Activated B cell treated with CpG ODN at 0.5 μM for 24 hours (primary cell): Measurements from ENCODE around the gene ADCY1. TPM values are rescaled to one million over a fixed set of nuclear protein-coding genes. Genes with fewer than 3 reads are reported as not detected.

Source experiments
- ATAC-seq: fragments of 200-7000 bp; cut with Tn5 transposase; one replicate; pipeline ENCODE4 v1.10.0; 2021; ENCODE audit warnings: low read depth, mild to moderate bottlenecking, moderate library complexity
- CTCF ChIA-PET: fragments of 350-600 bp; sonication (Branson Sonifier 250); formaldehyde crosslinking; loops from one replicate; lab custom pipeline; 2021; ENCODE audit warnings: antibody characterized with exemption; lab: Charles Lee
- POLR2A ChIA-PET: fragments of 350-600 bp; sonication (Branson Sonifier 250); formaldehyde crosslinking; loops from one replicate; lab custom pipeline; 2021; ENCODE audit warnings: antibody characterized with exemption; lab: Charles Lee
- DNase-seq: peaks from one replicate; pipeline ENCODE4 v3.0.0; 2022
- H3K27ac Mint-ChIP-seq: one replicate; pipeline ENCODE4 v1.8.0; 2020; ENCODE audit warnings: mixed read lengths
- H3K27me3 Mint-ChIP-seq: one replicate; pipeline ENCODE4 v1.8.0; 2021; ENCODE audit warnings: mixed read lengths
- H3K36me3 Mint-ChIP-seq: one replicate; pipeline ENCODE4 v1.8.0; 2021; ENCODE audit warnings: low read depth, mixed read lengths
- H3K4me1 Mint-ChIP-seq: one replicate; pipeline ENCODE4 v1.8.0; 2021; ENCODE audit warnings: mixed read lengths
- H3K4me3 Mint-ChIP-seq: one replicate; pipeline ENCODE4 v1.8.0; 2020; ENCODE audit warnings: mild to moderate bottlenecking, mixed read lengths
- H3K9me3 Mint-ChIP-seq: one replicate; pipeline ENCODE4 v1.8.0; 2020; ENCODE audit warnings: mixed read lengths
- CTCF ChIP-seq: fragments of 200-600 bp; IDR thresholded peaks from one replicate; pipeline ENCODE4 v1.8.0; 2022; ENCODE audit warnings: antibody characterized with exemption, mild to moderate bottlenecking
- intact Hi-C: fragments of 100-400 bp; cut with micrococcal nuclease; formaldehyde crosslinking; loops from one replicate; pipeline ENCODE4 v1.15.1; 2024
- total RNA-seq: library from RNA; stranded (reverse); gene quantifications from 2 replicates; pipeline ENCODE4 v1.2.3, GENCODE V29; 2022

Gene ADCY1
- total RNA-seq, 1 donor from 2014 or later: not detected

GRCh38 chr7:45653209-45653907, 79.2 kb downstream of the ADCY1 start:
- no peaks in the 10 kb centered on the region for H3K36me3 Mint-ChIP-seq
- no peak for ATAC-seq
- H3K27ac Mint-ChIP-seq: no peak overlapping the region
- no peaks in the 10 kb centered on the region for H3K4me1 Mint-ChIP-seq
- DNase-seq: no peak
- peaks cover 2% of the 10 kb centered on the region for H3K9me3 Mint-ChIP-seq
- ChIA-PET POLR2A (no interaction called here), CTCF (no interaction called here)
- no peak overlapping the region for H3K4me3 Mint-ChIP-seq
- intact Hi-C loops: no loop called here
- H3K27me3 Mint-ChIP-seq: no peaks in the 10 kb centered on the region
- TF ChIP-seq CTCF: no peak

GRCh38 chr7:45654341-45654740, 80.2 kb downstream of the ADCY1 start:
- Mint-ChIP-seq H3K4me3 (no peak overlapping the region), H3K27me3 (no peaks in the 10 kb centered on the region), H3K36me3 (no peaks in the 10 kb centered on the region), H3K27ac (no peak overlapping the region), H3K4me1 (no peaks in the 10 kb centered on the region), H3K9me3 (peaks cover 2% of the 10 kb centered on the region)
- intact Hi-C loops: no loop called here
- no peak for ATAC-seq
- no peak for TF ChIP-seq CTCF
- ChIA-PET POLR2A (no interaction called here), CTCF (no interaction called here)
- DNase-seq: no peak

- ATAC-seq: no peak
- intact Hi-C loops: no loop called here
- peaks cover 2% of the 10 kb centered on the region for H3K9me3 Mint-ChIP-seq
- DNase-seq: no peak
- no peak overlapping the region for H3K27ac Mint-ChIP-seq
- H3K36me3 Mint-ChIP-seq: no peaks in the 10 kb centered on the region
- H3K4me3 Mint-ChIP-seq: no peak overlapping the region
- no peak for TF ChIP-seq CTCF
- POLR2A ChIA-PET: no interaction called here
- H3K27me3 Mint-ChIP-seq: no peaks in the 10 kb centered on the region
- no peaks in the 10 kb centered on the region for H3K4me1 Mint-ChIP-seq
- CTCF ChIA-PET: no interaction called here
Measured at GRCh38 chr7:45655539-45655938, 81.4 kb downstream of the ADCY1 start.

- ChIA-PET POLR2A (no interaction called here), CTCF (no interaction called here)
- Mint-ChIP-seq H3K9me3 (peaks cover 2% of the 10 kb centered on the region), H3K4me3 (no peak overlapping the region), H3K27me3 (no peaks in the 10 kb centered on the region), H3K27ac (no peak overlapping the region), H3K4me1 (no peaks in the 10 kb centered on the region), H3K36me3 (no peaks in the 10 kb centered on the region)
- no peak for TF ChIP-seq CTCF
- ATAC-seq (no peak), DNase-seq (no peak)
- intact Hi-C loops: no loop called here
Measured at GRCh38 chr7:45656431-45656830, 82.3 kb downstream of the ADCY1 start.

- no peaks in the 10 kb centered on the region for H3K9me3 Mint-ChIP-seq
- H3K4me1 Mint-ChIP-seq: no peaks in the 10 kb centered on the region
- H3K27ac Mint-ChIP-seq: no peak overlapping the region
- intact Hi-C loops: no loop called here
- no peak for ATAC-seq
- H3K27me3 Mint-ChIP-seq: no peaks in the 10 kb centered on the region
- no peaks in the 10 kb centered on the region for H3K36me3 Mint-ChIP-seq
- POLR2A ChIA-PET: no interaction called here
- no peak overlapping the region for H3K4me3 Mint-ChIP-seq
- CTCF ChIA-PET: no interaction called here
- DNase-seq: no peak
- TF ChIP-seq CTCF: no peak
Measured at GRCh38 chr7:45657136-45657889, 83.1 kb downstream of the ADCY1 start.
